CD4-positive, alpha-beta T cell treated with Interleukin-15 for 1 hour (primary cell): ENCODE measurements around the gene WDR90.
A peak's percentile ranks its signal among the peaks of the same experiment; 100 is the strongest.

Experiments used
- DNase-seq: peaks from one replicate; pipeline ENCODE4 v3.0.0-alpha.2; 2020

WDR90 gene

GRCh38 chr16:640614-641013 is 8.6 kb upstream of the WDR90 start:
- DNase-seq, result no peak

- DNase-seq, result peak; percentile 68
Measured at GRCh38 chr16:641326-642188, 7.6 kb upstream of the WDR90 start, which contains the start of gene MCRIP2. Gene MCRIP2, plus strand, starts transcription at chr16:641828. Its CDS starts 164 bp downstream, at chr16:641992.

- DNase-seq, result peak; percentile 71
Measured at GRCh38 chr16:642189-643049, 6.7 kb upstream of the WDR90 start.

GRCh38 chr16:643050-643368 is 6.2 kb upstream of the WDR90 start:
- DNase-seq, result no peak

- DNase-seq, result no peak
Measured at GRCh38 chr16:644556-644955, 4.6 kb upstream of the WDR90 start.

GRCh38 chr16:645852-646678 is 3.1 kb upstream of the WDR90 start:
- no peak for DNase-seq

GRCh38 chr16:646679-647172 is 2.4 kb upstream of the WDR90 start:
- no peak for DNase-seq

GRCh38 chr16:647173-647902 is 1.8 kb upstream of the WDR90 start:
- DNase-seq, result no peak

- DNase-seq, result no peak
Measured at GRCh38 chr16:648071-648780, 939 bp upstream of the WDR90 start.

- DNase-seq, result no peak
Measured at GRCh38 chr16:649631-650030, 466 bp downstream of the WDR90 start.

GRCh38 chr16:651844-652243 is 2.7 kb downstream of the WDR90 start:
- no peak for DNase-seq

- DNase-seq, result no peak
Measured at GRCh38 chr16:652454-653305, 3.5 kb downstream of the WDR90 start.

GRCh38 chr16:654034-654433 is 4.9 kb downstream of the WDR90 start:
- DNase-seq, result no peak

GRCh38 chr16:657487-657886 is 8.3 kb downstream of the WDR90 start:
- no peak for DNase-seq

- no peak for DNase-seq
Measured at GRCh38 chr16:658679-659571, 9.8 kb downstream of the WDR90 start.

GRCh38 chr16:659618-660017 is 10.5 kb downstream of the WDR90 start:
- no peak for DNase-seq

- DNase-seq, result no peak
Measured at GRCh38 chr16:660132-660458, 10.9 kb downstream of the WDR90 start.

- peak; percentile 77 for DNase-seq
Measured at GRCh38 chr16:660459-661183, 11.5 kb downstream of the WDR90 start.
